ENCODE results near the gene RPS6KA2. TPM values are rescaled to one million over a fixed set of nuclear protein-coding genes. Genes with fewer than 3 reads are reported as not detected.

Gene RPS6KA2
- total and polyA plus RNA-seq, 2 experiments from 2014 or later, result 45.1 to 49.0 TPM

DNA sequence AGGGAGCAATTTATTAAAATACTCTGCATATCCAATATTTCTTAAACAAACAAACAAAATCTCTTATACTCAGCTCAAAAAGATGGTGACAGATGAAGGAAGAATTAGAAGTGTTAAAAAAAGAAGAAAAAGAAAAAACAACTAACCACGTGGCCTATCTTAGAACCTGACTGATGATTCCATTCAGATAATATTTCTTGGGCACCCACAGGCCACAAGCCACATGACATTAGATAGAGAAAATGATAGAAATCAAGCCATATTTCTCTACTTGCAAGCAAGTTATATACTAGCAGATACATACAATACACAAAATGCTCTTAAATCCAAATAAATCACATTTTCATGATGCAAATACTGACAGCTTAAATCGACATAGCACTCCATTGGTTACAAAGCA, 26.1 kb downstream of the RPS6KA2 start:
- no peak overlapping the region for H2AFZ ChIP-seq
- no peak for DNase-seq
- H3K79me2 ChIP-seq (ENCODE audit: insufficient read depth), result peaks cover 87% of the 10 kb centered on the region

DNA sequence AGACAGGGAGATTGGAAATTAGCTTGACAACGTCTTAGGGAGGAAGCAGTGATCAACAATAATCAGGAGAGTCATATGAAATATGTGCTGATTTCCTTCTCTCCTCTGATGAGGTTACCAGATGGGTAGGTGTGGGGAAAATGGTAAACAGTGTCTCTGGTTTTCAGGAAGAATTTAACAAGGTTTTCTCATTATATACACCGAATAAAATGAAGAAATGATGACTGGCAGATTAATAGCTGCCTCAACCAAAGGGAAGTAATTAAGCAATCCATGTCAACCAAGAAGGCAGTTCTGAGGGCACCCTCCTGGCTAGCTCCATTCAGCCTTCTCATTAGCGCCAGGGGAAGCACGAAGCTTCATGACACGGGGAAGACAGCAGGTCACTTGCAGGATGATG, 27.8 kb downstream of the RPS6KA2 start:
- Histone ChIP-seq H3K4me3 (no peak overlapping the region), H3K9ac (peak overlapping the region; percentile 73; the same call in 1 of the 2 replicates), H3K27ac (peak overlapping the region; percentile 96), H3F3A (ENCODE audit: insufficient read depth) (peaks cover 47% of the 10 kb centered on the region), H3K9me2 (ENCODE audit: insufficient read depth) (no peaks in the 10 kb centered on the region), H3K79me2 (ENCODE audit: insufficient read depth) (peaks cover 70% of the 10 kb centered on the region), H3K9me3 (ENCODE audit: low read depth) (no peaks in the 10 kb centered on the region), H3K4me2 (ENCODE audit: unreplicated experiment) (peak overlapping the region; percentile 38), H3K27me3 (replicated peaks; ENCODE audit: insufficient read depth) (no peaks in the 10 kb centered on the region), H2AFZ (no peak overlapping the region), H3K4me1 (ENCODE audit: insufficient read depth) (peaks cover 60% of the 10 kb centered on the region), H3K36me3 (ENCODE audit: low read depth) (no peaks in the 10 kb centered on the region), H4K20me1 (ENCODE audit: insufficient read depth) (no peaks in the 10 kb centered on the region)
- TF ChIP-seq EZH2 (IDR thresholded peaks at IDR 0.05; ENCODE audit: insufficient read depth, poor library complexity, severe bottlenecking) (no peak), EZH2phosphoT487 (IDR thresholded peaks at IDR 0.05; ENCODE audit: insufficient read depth, low read depth) (no peak)
- in situ Hi-C loops (cut with MboI), result no loop called here
- 89% methylated on average over 5 of the region's 5 CpGs for WGBS, 2 experiments (ENCODE audit: low coverage in 1 of 2, low lambda C conversion rate in 2 of 2, missing lambda C conversion rate in 2 of 2)
- DNase-seq, result no peak

More for the DNA sequence above, 26.1 kb downstream of the RPS6KA2 start:
- Histone ChIP-seq H3K9me3 (ENCODE audit: low read depth) (no peaks in the 10 kb centered on the region), H3K9me2 (ENCODE audit: insufficient read depth) (no peaks in the 10 kb centered on the region), H3K4me3 (no peak overlapping the region), H3K27me3 (replicated peaks; ENCODE audit: insufficient read depth) (no peaks in the 10 kb centered on the region), H4K20me1 (ENCODE audit: insufficient read depth) (no peaks in the 10 kb centered on the region), H3K4me2 (ENCODE audit: unreplicated experiment) (no peak overlapping the region), H3K27ac (no peak overlapping the region), H3F3A (ENCODE audit: insufficient read depth) (peaks cover 31% of the 10 kb centered on the region), H3K4me1 (ENCODE audit: insufficient read depth) (peaks cover 45% of the 10 kb centered on the region), H3K36me3 (ENCODE audit: low read depth) (no peaks in the 10 kb centered on the region), H3K9ac (no peak overlapping the region)
- in situ Hi-C loops (cut with MboI), result no loop called here
- 40 to 55% methylated on average over 2 of the region's 2 CpGs for WGBS, 2 experiments (ENCODE audit: low coverage in 1 of 2, low lambda C conversion rate in 2 of 2, missing lambda C conversion rate in 2 of 2)
- TF ChIP-seq EZH2 (IDR thresholded peaks at IDR 0.05; ENCODE audit: insufficient read depth, poor library complexity, severe bottlenecking) (no peak), EZH2phosphoT487 (IDR thresholded peaks at IDR 0.05; ENCODE audit: insufficient read depth, low read depth) (no peak)

DNA sequence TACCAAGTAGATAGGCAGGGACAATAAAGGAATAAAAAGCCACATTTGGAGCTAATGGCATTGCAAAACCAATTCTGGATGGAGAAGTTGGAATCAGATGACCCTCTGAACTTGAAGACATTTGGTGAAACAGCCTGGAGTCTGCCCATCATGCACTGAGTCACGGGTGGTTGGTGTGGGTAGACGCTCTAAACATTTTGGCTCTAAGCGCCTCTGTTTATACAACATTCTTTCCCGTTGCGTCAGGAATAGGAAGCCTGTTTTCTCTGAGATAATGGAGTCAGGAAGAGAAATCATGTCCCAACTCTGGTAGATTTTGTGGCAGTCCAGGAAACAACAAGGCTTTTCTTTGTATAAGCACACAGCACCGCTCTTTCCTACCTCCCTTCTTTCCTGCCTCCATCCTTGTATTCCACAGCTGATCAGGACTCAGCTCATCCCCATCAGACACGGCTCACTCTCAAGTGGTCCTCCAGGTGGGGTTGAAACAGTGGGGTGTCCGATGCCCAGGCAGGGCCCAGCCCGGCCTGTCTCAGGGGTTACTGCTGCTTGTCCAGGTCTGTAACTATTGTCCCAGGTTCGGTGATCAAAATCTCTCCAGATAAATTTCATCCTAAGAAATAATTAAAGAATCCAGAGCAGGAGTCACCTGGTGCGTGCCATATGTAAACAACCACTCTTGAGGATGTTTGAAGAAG, 28.5 kb downstream of the RPS6KA2 start:
- in situ Hi-C loops (cut with MboI), result no loop called here
- peak overlapping the region; percentile 60 for H2AFZ ChIP-seq
- H3K36me3 ChIP-seq (ENCODE audit: low read depth), result no peaks in the 10 kb centered on the region
- 48 to 51% methylated on average over 11 of the region's 11 CpGs for WGBS, 2 experiments (ENCODE audit: low coverage in 1 of 2, low lambda C conversion rate in 2 of 2, missing lambda C conversion rate in 2 of 2)
- H3K4me1 ChIP-seq (ENCODE audit: insufficient read depth), result peaks cover 60% of the 10 kb centered on the region
- H3K4me2 ChIP-seq (ENCODE audit: unreplicated experiment), result peak overlapping the region; percentile 57
- no peak for TF ChIP-seq EZH2phosphoT487 (IDR thresholded peaks at IDR 0.05; ENCODE audit: insufficient read depth, low read depth)
- TF ChIP-seq EZH2 (IDR thresholded peaks at IDR 0.05; ENCODE audit: insufficient read depth, poor library complexity, severe bottlenecking), result no peak
- peaks cover 65% of the 10 kb centered on the region for H3K79me2 ChIP-seq (ENCODE audit: insufficient read depth)
- peaks cover 53% of the 10 kb centered on the region for H3F3A ChIP-seq (ENCODE audit: insufficient read depth)
- peak; percentile 98 for DNase-seq
- H3K9me2 ChIP-seq (ENCODE audit: insufficient read depth), result no peaks in the 10 kb centered on the region
- H3K9me3 ChIP-seq (ENCODE audit: low read depth), result no peaks in the 10 kb centered on the region
- H3K27ac ChIP-seq, result peak overlapping the region; percentile 96
- no peaks in the 10 kb centered on the region for H4K20me1 ChIP-seq (ENCODE audit: insufficient read depth)
- peak overlapping the region; percentile 73 for H3K9ac ChIP-seq
- H3K27me3 ChIP-seq (replicated peaks; ENCODE audit: insufficient read depth), result no peaks in the 10 kb centered on the region
- H3K4me3 ChIP-seq, result no peak overlapping the region

DNA sequence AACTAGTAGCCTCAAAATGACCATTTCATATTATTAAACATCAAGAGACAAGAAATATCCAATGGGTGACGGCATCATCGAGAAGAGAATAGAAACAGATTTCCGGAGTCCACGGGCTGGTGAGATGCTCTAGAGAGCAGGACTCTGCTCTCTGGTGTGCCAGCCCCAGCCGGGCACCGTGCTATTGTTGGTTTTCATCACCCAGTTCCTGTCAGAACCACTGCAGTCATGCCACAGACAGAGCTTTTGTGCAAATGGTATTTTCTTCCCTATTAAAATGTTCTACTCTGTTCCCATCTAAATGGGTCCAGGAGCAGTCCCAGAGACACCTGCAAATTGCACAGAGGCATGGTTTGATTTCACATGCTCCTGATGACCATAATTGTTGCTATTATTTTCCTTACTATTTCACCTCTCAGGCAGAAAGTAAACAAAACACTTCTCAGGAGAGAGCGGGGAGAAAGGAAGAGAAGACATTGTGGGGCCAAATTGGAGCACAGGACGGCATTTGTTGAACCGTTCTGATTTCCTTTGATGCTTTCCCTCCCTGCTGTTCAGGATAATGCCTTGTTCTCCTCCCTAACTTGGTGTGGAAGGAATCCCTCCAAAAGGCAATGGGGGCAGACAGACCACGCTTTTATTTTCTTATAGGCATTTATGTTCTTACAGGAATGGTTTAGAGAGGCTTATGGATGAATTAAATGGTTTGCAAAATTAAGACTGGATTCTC, 29.2 kb downstream of the RPS6KA2 start:
- peak overlapping the region; percentile 62 for H3K9ac ChIP-seq

More for the DNA sequence above, 29.2 kb downstream of the RPS6KA2 start:
- no peaks in the 10 kb centered on the region for H3K27me3 ChIP-seq (replicated peaks; ENCODE audit: insufficient read depth)
- H3K79me2 ChIP-seq (ENCODE audit: insufficient read depth), result peaks cover 65% of the 10 kb centered on the region
- H3K4me2 ChIP-seq (ENCODE audit: unreplicated experiment), result peak overlapping the region; percentile 57
- no peaks in the 10 kb centered on the region for H3K9me3 ChIP-seq (ENCODE audit: low read depth)
- H3K36me3 ChIP-seq (ENCODE audit: low read depth), result no peaks in the 10 kb centered on the region
- TF ChIP-seq EZH2phosphoT487 (IDR thresholded peaks at IDR 0.05; ENCODE audit: insufficient read depth, low read depth) (no peak), EZH2 (IDR thresholded peaks at IDR 0.05; ENCODE audit: insufficient read depth, poor library complexity, severe bottlenecking) (no peak)
- H3K27ac ChIP-seq, result peak overlapping the region; percentile 96
- WGBS, 2 experiments (ENCODE audit: low coverage in 1 of 2, low lambda C conversion rate in 2 of 2, missing lambda C conversion rate in 2 of 2), result 76 to 78% methylated on average over 10 of the region's 10 CpGs
- H3K4me3 ChIP-seq, result no peak overlapping the region
- H2AFZ ChIP-seq, result no peak overlapping the region
- no peaks in the 10 kb centered on the region for H3K9me2 ChIP-seq (ENCODE audit: insufficient read depth)
- H4K20me1 ChIP-seq (ENCODE audit: insufficient read depth), result no peaks in the 10 kb centered on the region
- in situ Hi-C loops (cut with MboI), result no loop called here
- H3K4me1 ChIP-seq (ENCODE audit: insufficient read depth), result peaks cover 60% of the 10 kb centered on the region
- H3F3A ChIP-seq (ENCODE audit: insufficient read depth), result peaks cover 60% of the 10 kb centered on the region
- no peak for DNase-seq

All from GM23248 (cell line).